Testis (tissue), 5 donors: ENCODE data around the gene UBE2J1. TPM values are rescaled to one million over a fixed set of nuclear protein-coding genes. Genes with fewer than 3 reads are reported as not detected.
"Not testable (repeated sequence)": the region's sequence is repeated elsewhere in the genome, so short reads cannot be mapped to it uniquely, and the experiment has no call there.

ENCODE experiments used
- DNase-seq: peaks from one replicate; pipeline ENCODE4 v3.0.0-alpha.2; 2019
- H3K27ac ChIP-seq, 2 donors: fragments of 200-600 bp; sonication (generic); one replicate each; pipeline ENCODE4 v1.5.1; 2019
- H3K27me3 ChIP-seq: fragments of 200-600 bp; sonication (generic); one replicate; pipeline ENCODE4 v1.5.1; 2019
- H3K36me3 ChIP-seq: fragments of 200-600 bp; sonication (generic); one replicate; pipeline ENCODE4 v1.5.1; 2017; ENCODE audit warnings: low read depth; ENCODE audit errors: missing control alignments
- H3K4me1 ChIP-seq: fragments of 200-600 bp; sonication (generic); one replicate; pipeline ENCODE4 v1.5.1; 2019
- H3K4me3 ChIP-seq, 2 donors: fragments of 200-600 bp; sonication (generic); one replicate each; pipeline ENCODE4 v1.5.1; 2017 to 2019
- H3K9me3 ChIP-seq: fragments of 200-600 bp; sonication (generic); one replicate; pipeline ENCODE4 v1.5.1; 2017
- CTCF ChIP-seq, 3 experiments: fragments of 450-650 bp in 2 of 3; fragments of 200-600 bp in 1 of 3; sonication (generic) in 1 of 3; IDR thresholded peaks; one replicate each; pipeline ENCODE4 v1.5.1; 2016 to 2019; ENCODE audit warnings: antibody characterized with exemption in 3 of 3, mild to moderate bottlenecking in 2 of 3, moderate library complexity in 1 of 3
- POLR2A ChIP-seq: fragments of 450-650 bp; IDR thresholded peaks from one replicate; pipeline ENCODE4 v1.6.1; 2017; ENCODE audit warnings: antibody characterized with exemption, mild to moderate bottlenecking, moderate library complexity
- WGBS, 2 donors: methylation state at CpG; one replicate each; pipeline ENCODE4 v1.1.5; 2018; 5-methylcytosine and 5-hydroxymethylcytosine counted together
- intact Hi-C: fragments of 100-400 bp; cut with DNase I; formaldehyde crosslinking; loops from one replicate; pipeline ENCODE4 v1.15.1; 2023; ENCODE audit warnings: low total_unique reads
- long read RNA-seq, 2 donors: transcript quantifications; one replicate each; lab custom pipeline, GENCODE V29; 2026
- polyA plus RNA-seq: library from polyadenylated mRNA; stranded (reverse); fragments of 350-450 nt; fragmentation: Illumina TruSeq; extraction: RNeasy Lipid Tissue Mini Kit (QIAGEN cat#74804); gene quantifications from one replicate; pipeline ENCODE4 v1.2.3, GENCODE V29; 2014; ENCODE audit warnings: low read depth, low replicate concordance; ENCODE audit not compliant: insufficient read depth
- total RNA-seq, 2 donors: library from RNA; depleted of rRNA; stranded (reverse); fragments of >200 nt; gene quantifications; one replicate each; pipeline ENCODE4 v1.2.3, GENCODE V29; 2016

Gene UBE2J1, protein sequence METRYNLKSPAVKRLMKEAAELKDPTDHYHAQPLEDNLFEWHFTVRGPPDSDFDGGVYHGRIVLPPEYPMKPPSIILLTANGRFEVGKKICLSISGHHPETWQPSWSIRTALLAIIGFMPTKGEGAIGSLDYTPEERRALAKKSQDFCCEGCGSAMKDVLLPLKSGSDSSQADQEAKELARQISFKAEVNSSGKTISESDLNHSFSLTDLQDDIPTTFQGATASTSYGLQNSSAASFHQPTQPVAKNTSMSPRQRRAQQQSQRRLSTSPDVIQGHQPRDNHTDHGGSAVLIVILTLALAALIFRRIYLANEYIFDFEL
- 10 to 100 TPM; 28.7 to 38.4 TPM for total RNA-seq
- 47.3 TPM for polyA plus RNA-seq
- long read RNA-seq, donor 1, full-length matches to known transcripts: 30 of 30 reads
- long read RNA-seq, donor 1, partial matches to known transcripts: 0 of 30 reads
- long read RNA-seq, donor 1, other reads (novel, unspliced or antisense): 0 of 30 reads
- long read RNA-seq, donor 2, full-length matches to known transcripts: 16 of 16 reads
- long read RNA-seq, donor 2, partial matches to known transcripts: 0 of 16 reads
- long read RNA-seq, donor 2, other reads (novel, unspliced or antisense): 0 of 16 reads

GRCh38 chr6:89352278-89353117 is at the start of gene UBE2J1:
TSS of gene UBE2J1 (minus strand) at chr6:89352722. CDS start at chr6:89352569, 153 bp downstream.
- DNase-seq: peak; percentile 90
- Histone ChIP-seq H3K27ac (peak within 1 kb of the TSS; percentile 99), H3K4me3 (peak within 1 kb of the TSS; percentile 93 to 99), H3K27me3 (no peaks in the 10 kb centered on the region), H3K36me3 (no peaks in the 10 kb centered on the region), H3K9me3 (no peaks in the 10 kb centered on the region), H3K4me1 (peaks cover 27% of the 10 kb centered on the region)
- 0 to 1% methylated on average over 2 to 89 of the region's 102 CpGs for WGBS, 2 donors
- intact Hi-C loops: no loop called here
- peak; percentile 28 for TF ChIP-seq POLR2A
- TF ChIP-seq CTCF (IDR thresholded peaks at IDR 0.05): no peak

GRCh38 chr6:89400912-89401399 is 48.4 kb upstream of the UBE2J1 start:
- no peaks in the 10 kb centered on the region for H3K27me3 ChIP-seq
- H3K27ac ChIP-seq: no peak overlapping the region
- no peak overlapping the region for H3K4me3 ChIP-seq
- H3K9me3 ChIP-seq: no peaks in the 10 kb centered on the region
- intact Hi-C loops: no loop called here
- TF ChIP-seq CTCF (IDR thresholded peaks at IDR 0.05): no peak
- no peak for TF ChIP-seq POLR2A
- WGBS, 2 donors: 72 to 77% methylated on average over 6 of the region's 6 CpGs
- no peaks in the 10 kb centered on the region for H3K36me3 ChIP-seq
- no peak for DNase-seq
- H3K4me1 ChIP-seq: no peaks in the 10 kb centered on the region

DNA sequence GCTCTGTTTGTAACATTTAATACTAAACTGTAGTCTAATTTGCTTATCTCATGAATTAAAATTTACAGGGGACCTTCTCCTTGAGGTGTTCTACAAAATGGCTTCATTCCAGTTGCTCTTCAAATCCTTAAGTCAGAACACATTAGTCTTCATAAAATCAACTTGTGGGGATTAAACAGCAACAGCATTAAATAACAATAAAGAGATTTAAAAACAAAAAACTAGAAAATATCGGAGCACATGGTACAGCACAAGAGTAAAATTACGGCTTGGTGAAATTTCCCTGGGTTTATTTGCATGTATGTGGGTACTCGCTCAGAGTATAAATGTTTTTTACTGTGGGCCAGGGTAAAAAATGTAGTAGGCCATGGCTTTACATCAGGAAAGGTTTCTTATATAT is 47.5 kb upstream of the UBE2J1 start:
- 93 to 96% methylated on average over 3 of the region's 3 CpGs for whole genome bisulfite sequencing, 2 donors
- Histone ChIP-seq H3K9me3 (no peaks in the 10 kb centered on the region), H3K36me3 (no peaks in the 10 kb centered on the region), H3K4me3 (no peak overlapping the region), H3K4me1 (no peaks in the 10 kb centered on the region), H3K27ac (no peak overlapping the region), H3K27me3 (no peaks in the 10 kb centered on the region)
- intact Hi-C loops: no loop called here
- DNase-seq: no peak
- TF ChIP-seq CTCF (IDR thresholded peaks at IDR 0.05): no peak
- no peak for TF ChIP-seq POLR2A

DNA sequence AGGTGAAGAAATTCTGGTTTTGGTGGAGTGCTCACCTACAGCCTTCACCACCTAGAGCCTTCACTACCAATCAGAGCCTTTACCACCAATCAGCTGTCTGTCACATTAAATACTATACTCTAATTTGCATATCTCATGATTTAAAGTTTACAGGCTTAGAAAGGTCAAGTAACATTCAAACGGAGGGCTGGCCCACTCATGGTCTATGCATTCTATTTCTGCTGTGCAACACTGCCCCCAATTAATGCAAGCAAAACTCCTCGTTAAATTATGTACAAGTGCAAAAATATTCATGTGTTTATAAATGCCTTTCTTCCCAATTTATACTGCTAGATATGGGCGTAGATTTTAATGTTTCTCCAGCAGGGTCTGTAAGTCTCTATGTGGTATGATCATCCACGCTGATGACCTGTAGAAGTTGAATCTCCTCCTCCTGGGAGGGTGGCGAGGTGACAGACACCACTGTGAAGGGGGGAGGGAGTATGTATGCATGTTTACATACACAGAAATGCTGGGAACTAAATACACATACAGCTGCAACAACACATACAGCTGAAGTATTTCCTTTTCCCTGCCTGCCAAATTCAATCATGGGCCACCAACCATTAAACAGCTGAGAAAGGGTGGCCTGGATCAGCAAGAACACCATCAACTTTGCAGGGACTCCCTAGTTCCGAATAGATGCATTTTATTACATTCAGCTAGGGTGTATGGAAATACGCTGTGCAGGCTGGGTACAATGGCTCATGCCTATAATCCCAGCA is 46.4 kb upstream of the UBE2J1 start:
- 85 to 86% methylated on average over 7 of the region's 7 CpGs for WGBS, 2 donors
- Histone ChIP-seq H3K27ac (no peak overlapping the region), H3K4me3 (no peak overlapping the region), H3K36me3 (no peaks in the 10 kb centered on the region), H3K4me1 (no peaks in the 10 kb centered on the region), H3K27me3 (no peaks in the 10 kb centered on the region), H3K9me3 (no peaks in the 10 kb centered on the region)
- intact Hi-C loops: no loop called here
- no peak for TF ChIP-seq POLR2A
- no peak for TF ChIP-seq CTCF (IDR thresholded peaks at IDR 0.05)
- DNase-seq: no peak

- intact Hi-C loops, H3K9me3 ChIP-seq, H3K4me3 ChIP-seq, H3K4me1 ChIP-seq, H3K36me3 ChIP-seq, DNase-seq, H3K27me3 ChIP-seq, H3K27ac ChIP-seq: not testable (repeated sequence)
- WGBS, 2 donors: 82 to 85% methylated on average over 4 of the region's 4 CpGs
Measured at GRCh38 chr6:89397884-89398283, 45.4 kb upstream of the UBE2J1 start.
